Measurements from ENCODE around the gene PRKX.
"Not testable (repeated sequence)": the region's sequence is repeated elsewhere in the genome, so short reads cannot be mapped to it uniquely, and the experiment has no call there.

GRCh38 chrX:3734456-3734855 lies 21.0 kb upstream of the PRKX start:
- not testable (repeated sequence) for TF ChIP-seq SPI1 (IDR thresholded peaks at IDR 0.05; ENCODE audit: low read depth, low read length); POLR2A (IDR thresholded peaks at IDR 0.05; ENCODE audit: low read depth, low read length); POLR2AphosphoS5 (IDR thresholded peaks at IDR 0.05; ENCODE audit: low read depth, low read length); TAF1 (IDR thresholded peaks at IDR 0.05; ENCODE audit: low read depth, low read length); PAX5 (IDR thresholded peaks at IDR 0.05; ENCODE audit: insufficient read depth, low read length, severe bottlenecking)
